ENCODE data around the gene COL1A2.
A peak's percentile ranks its signal among the peaks of the same experiment; 100 is the strongest.

COL1A2 gene

GRCh38 chr7:94386416-94386815 is 8.3 kb upstream of the COL1A2 start:
- no peak for FAIRE-seq

GRCh38 chr7:94388540-94388939 is 6.2 kb upstream of the COL1A2 start:
- FAIRE-seq, result no peak

- no peak for FAIRE-seq
These were observed 5.3 kb upstream of the COL1A2 start for GRCh38 chr7:94389381-94389780.

DNA sequence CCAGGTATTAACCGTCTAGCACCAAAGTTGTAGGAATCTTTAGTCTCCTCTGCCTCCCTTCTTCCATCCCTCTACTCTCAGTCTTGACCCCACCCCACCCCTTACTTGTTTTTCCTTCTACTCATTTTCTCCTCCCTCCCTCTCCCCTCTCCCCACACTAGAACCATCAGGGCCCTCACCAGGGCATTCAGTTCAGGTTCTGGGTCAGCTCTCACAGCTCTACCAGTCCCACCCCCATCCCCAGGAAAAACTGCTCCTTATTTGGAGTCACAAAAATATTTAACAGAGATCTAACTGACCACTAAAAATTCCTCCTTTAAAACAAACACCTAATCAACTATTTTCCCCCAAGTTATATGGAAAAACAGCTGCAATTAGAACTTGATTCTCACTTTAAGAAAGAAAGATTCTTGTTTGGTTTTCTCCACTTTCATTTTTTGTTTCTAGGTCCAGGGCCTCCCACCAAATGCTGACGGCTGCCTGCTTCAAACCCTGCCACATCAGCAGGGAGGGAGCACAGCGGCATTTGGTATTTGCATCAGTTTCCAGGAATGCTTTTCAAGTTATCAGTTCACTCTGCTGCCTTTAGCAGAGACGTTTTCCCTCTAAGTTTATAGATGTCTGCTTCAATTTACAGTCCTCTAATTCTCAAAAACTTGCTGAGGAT is 2.8 kb upstream of the COL1A2 start:
- no peak for FAIRE-seq

DNA sequence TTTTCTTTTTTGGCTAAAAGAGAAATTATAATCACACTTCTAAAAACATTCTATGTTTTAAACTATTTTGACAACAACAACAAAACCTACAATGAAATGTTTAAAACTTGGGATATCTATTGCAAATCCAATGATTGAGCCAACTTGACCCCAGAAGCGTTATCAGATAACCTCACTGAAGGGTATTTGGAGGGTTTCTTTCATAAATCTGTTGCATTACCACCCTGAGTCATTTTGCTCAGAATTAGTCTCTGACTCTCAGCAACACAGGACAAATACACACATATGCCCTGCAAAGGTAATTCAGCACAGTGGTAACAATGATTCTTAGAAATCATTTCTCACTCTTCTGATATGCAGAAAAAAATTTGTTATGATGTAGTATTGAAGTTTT is 2.3 kb upstream of the COL1A2 start:
- FAIRE-seq, result peak; percentile 94

GRCh38 chr7:94393246-94394108 is 1.2 kb upstream of the COL1A2 start:
- FAIRE-seq, result no peak

- no peak for FAIRE-seq
These were observed 622 bp upstream of the COL1A2 start for GRCh38 chr7:94394109-94394436.

- FAIRE-seq, result peak; percentile 80
These were observed 694 bp downstream of the COL1A2 start for GRCh38 chr7:94395141-94396036.

- peak; percentile 57 for FAIRE-seq
These were observed 1.3 kb downstream of the COL1A2 start for GRCh38 chr7:94396037-94396431.

DNA sequence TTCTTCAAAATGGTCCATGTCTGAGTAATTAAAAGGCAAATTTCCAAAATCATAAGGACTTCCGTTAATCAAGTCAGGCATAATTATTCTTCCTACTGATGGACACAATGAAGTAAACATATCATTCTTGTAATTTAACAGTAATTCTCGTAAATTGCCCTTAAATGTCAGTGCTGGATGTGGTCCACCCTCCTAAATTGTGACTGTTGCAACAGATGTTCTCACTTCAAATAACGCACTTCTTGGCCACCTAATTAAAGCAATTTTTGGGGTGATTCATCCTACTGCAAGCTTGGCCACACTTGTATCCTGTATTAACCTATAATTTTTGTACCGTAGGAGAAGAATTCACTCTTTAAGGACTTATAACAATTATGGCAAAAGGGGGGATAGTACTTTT is 1.9 kb downstream of the COL1A2 start:
- FAIRE-seq, result no peak

- peak; percentile 77 for FAIRE-seq
These were observed 3.0 kb downstream of the COL1A2 start for GRCh38 chr7:94397722-94398121.

DNA sequence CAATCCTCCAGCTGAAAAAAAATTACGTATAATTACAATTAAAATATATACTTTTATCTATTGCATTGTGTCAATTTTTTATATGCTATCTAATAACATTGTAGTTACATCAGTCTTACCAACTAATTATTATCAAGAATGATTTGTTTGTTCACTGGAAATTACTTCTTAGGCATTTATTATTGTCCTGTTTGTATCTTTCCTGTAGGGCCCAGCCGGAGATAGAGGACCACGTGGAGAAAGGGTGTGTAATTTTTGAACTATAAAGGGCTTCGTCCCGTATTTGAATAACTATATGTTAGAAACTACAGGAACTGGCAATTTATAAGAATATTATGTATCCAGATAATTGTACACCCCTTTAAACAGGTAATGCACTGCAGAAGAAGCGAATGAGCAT is 4.1 kb downstream of the COL1A2 start:
- no peak for FAIRE-seq

DNA sequence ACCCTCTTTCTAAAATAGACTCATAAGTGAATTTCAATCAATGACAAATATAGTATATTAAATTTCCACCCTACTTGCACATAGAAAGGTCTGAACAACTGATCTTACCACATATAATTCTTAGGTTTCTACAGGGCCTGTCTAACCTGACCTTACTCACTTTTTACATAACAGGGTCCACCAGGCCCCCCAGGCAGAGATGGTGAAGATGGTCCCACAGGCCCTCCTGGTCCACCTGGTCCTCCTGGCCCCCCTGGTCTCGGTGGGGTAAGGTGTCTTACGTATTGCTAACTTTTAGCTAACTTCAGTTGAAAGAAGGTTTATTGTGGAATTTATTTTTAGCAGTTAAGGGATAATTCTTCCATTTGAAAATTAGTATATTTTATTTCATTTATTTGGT is 5.3 kb downstream of the COL1A2 start:
- no peak for FAIRE-seq

GRCh38 chr7:94400643-94401427 is 6.1 kb downstream of the COL1A2 start:
- no peak for FAIRE-seq

DNA sequence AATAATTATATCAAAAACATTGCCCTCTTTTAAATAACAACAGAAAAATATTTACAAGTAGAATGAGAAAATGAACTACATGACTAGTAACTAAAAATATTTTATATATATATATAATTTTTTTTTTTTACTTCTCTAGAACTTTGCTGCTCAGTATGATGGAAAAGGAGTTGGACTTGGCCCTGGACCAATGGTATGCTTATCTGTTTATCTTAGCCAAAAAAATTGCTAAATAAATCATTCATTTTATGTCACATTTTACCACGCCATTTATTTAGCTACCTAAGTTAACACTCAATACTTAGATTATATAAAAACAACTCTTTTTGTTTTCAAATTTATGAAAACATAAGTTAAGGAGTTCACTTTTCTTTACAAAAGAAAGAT is 6.7 kb downstream of the COL1A2 start:
- FAIRE-seq, result no peak

GRCh38 chr7:94403546-94403945 is 8.9 kb downstream of the COL1A2 start:
- no peak for FAIRE-seq

- no peak for FAIRE-seq
These were observed 10.8 kb downstream of the COL1A2 start for GRCh38 chr7:94405506-94405905.

DNA sequence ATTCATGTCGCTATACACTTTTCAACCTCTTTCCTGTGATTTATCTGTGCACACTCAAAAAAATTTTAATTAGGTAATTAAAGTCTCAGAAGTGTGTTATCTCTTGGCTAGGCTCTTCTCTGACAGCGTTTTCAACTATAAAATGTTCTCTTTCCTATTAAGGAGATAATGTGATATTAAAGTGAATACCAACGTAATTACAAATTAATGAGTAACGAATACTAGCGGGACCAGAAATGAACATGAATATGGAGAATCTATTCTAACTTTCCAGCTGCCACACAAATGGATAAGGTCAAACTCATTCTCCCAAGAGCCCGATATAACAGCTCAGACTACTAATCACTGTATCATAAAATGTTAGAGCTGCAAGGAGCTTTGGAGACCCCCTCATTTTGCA is 12.0 kb downstream of the COL1A2 start:
- no peak for FAIRE-seq

- no peak for FAIRE-seq
These were observed 14.7 kb downstream of the COL1A2 start for GRCh38 chr7:94409200-94409948.

DNA sequence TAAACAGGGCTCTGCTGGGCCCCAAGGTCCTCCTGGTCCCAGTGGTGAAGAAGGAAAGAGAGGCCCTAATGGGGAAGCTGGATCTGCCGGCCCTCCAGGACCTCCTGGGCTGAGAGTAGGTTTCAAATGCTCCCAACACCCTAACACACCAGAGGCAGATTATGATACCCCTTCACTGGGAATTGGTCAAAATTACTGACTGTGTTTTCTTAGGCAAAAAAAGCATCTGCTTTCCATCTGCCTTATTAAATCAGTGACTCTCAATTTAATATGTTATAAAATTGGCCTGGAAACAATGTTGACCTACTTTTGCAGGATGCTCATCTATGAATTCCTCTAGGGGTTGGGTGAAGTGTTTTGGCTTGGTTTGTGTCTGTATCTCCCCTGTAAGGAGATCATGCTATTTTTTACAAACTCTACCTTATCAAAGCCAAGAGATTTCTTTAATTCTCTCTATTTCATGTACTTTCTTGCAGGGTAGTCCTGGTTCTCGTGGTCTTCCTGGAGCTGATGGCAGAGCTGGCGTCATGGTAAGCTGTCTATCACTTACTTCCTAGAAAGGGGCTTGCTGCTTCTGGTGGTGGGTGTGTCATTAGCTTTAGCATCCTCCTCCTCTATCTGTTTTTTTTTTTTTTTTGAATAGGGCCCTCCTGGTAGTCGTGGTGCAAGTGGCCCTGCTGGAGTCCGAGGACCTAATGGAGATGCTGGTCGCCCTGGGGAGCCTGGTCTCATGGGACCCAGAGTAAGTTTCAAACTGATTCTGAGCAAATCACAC is 15.9 kb downstream of the COL1A2 start:
- FAIRE-seq, result no peak

GRCh38 chr7:94411188-94411466 is 16.4 kb downstream of the COL1A2 start:
- FAIRE-seq, result no peak

All from TTC549 (cell line).